Subcutaneous adipose tissue (tissue), 4 donors: ENCODE results near the gene RASSF1. TPM values are rescaled to one million over a fixed set of nuclear protein-coding genes. Genes with fewer than 3 reads are reported as not detected.

Experiments used
- total RNA-seq, 4 donors: library from RNA; depleted of rRNA; stranded (reverse); fragments of >200 nt; gene quantifications; one replicate each; pipeline ENCODE4 v1.1.0, GENCODE V29; 2016
- TF ChIP-seq, protein P1 (sequence below): fragments of 450-650 bp; IDR thresholded peaks from one replicate; pipeline ENCODE4 v1.5.1; 2016; ENCODE audit warnings: low read depth, mild to moderate bottlenecking, control low read depth, antibody characterized with exemption, moderate library complexity

Gene RASSF1
- total RNA-seq, 4 donors from 2014 or later: 37.0 to 62.8 (median 54.1) TPM

- TF ChIP-seq, protein P1, sequence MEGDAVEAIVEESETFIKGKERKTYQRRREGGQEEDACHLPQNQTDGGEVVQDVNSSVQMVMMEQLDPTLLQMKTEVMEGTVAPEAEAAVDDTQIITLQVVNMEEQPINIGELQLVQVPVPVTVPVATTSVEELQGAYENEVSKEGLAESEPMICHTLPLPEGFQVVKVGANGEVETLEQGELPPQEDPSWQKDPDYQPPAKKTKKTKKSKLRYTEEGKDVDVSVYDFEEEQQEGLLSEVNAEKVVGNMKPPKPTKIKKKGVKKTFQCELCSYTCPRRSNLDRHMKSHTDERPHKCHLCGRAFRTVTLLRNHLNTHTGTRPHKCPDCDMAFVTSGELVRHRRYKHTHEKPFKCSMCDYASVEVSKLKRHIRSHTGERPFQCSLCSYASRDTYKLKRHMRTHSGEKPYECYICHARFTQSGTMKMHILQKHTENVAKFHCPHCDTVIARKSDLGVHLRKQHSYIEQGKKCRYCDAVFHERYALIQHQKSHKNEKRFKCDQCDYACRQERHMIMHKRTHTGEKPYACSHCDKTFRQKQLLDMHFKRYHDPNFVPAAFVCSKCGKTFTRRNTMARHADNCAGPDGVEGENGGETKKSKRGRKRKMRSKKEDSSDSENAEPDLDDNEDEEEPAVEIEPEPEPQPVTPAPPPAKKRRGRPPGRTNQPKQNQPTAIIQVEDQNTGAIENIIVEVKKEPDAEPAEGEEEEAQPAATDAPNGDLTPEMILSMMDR: no peak
These were observed 15.4 kb upstream of the RASSF1 start for GRCh38 chr3:50355829-50356552.

- TF ChIP-seq, protein P1: no peak
These were observed 14.2 kb upstream of the RASSF1 start for GRCh38 chr3:50354850-50355249.

- TF ChIP-seq, protein P1: no peak
These were observed 13.6 kb upstream of the RASSF1 start for GRCh38 chr3:50354186-50354764.

DNA sequence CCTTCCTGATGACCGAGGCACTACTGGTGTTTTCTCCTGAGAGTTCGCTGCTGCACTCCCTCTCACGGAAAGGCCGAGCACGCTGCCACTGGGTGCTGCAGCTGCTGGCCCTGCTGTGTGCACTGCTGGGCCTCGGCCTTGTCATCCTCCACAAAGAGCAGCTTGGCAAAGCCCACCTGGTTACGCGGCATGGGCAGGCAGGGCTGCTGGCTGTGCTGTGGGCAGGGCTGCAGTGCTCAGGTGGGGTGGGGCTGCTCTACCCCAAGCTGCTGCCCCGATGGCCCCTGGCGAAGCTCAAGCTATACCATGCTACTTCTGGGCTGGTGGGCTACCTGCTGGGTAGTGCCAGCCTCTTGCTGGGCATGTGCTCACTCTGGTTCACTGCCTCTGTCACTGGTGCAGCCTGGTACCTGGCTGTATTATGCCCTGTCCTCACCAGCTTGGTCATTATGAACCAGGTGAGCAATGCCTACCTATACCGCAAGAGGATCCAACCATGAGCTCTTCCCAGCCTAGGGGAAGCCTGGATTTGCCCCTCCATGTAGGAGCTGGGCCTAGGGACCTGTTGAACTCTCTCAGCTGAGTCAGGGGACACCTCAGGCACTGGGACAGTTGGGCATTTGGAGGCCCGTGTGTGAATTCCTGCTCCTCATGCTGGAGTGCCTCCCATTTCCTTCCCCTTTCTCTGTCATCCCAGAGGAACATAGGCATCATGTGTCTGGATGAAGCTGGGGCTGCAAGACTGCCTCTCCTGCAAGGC is 12.8 kb upstream of the RASSF1 start:
- TF ChIP-seq, protein P1: no peak

- TF ChIP-seq, protein P1: no peak
These were observed 12.1 kb upstream of the RASSF1 start for GRCh38 chr3:50352781-50353180.

DNA sequence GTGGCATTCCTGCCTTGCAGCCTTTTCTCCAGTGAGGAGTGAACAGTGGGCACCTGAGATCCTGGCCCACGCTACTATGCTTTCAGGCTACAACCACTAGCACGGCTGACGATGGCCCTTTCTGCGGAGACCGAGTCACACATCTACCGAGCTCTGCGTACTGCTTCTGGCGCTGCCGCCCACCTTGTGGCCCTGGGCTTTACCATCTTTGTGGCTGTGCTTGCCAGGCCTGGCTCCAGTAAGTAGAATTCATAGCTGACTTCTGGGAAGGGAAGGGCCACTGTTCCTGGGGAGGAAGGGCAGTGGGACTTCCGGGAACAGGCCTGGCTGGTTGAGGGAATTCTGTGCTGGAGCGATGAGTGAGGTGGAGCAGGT is 10.7 kb upstream of the RASSF1 start:
- TF ChIP-seq, protein P1: no peak
